Fibroblast of villous mesenchyme (primary cell): ENCODE results near the gene ZEB1. TPM values are rescaled to one million over a fixed set of nuclear protein-coding genes. Genes with fewer than 3 reads are reported as not detected.
A peak's percentile ranks its signal among the peaks of the same experiment; 100 is the strongest.
"Not testable (repeated sequence)": the region's sequence is repeated elsewhere in the genome, so short reads cannot be mapped to it uniquely, and the experiment has no call there.

ENCODE experiments used
- DNase-seq: peaks from one replicate; pipeline ENCODE4 v3.0.0-alpha.2; 2010; ENCODE audit warnings: low read depth
- H3K4me3 ChIP-seq: 2 replicates; pipeline ENCODE4 v1.5.1; 2011; ENCODE audit warnings: low read depth, mild to moderate bottlenecking, low read length
- total RNA-seq: library from RNA; depleted of rRNA; stranded (reverse); fragments of >200 nt; gene quantifications from 2 replicates; pipeline ENCODE4 v1.2.3, GENCODE V29; 2012
- TF ChIP-seq, protein P1 (sequence below): IDR thresholded peaks from 2 replicates; pipeline ENCODE4 v1.5.1; 2012; ENCODE audit warnings: low read depth, mild to moderate bottlenecking, low read length; ENCODE audit not compliant: insufficient read depth

Gene ZEB1
- total RNA-seq, 1 donor: 89.8 TPM

DNA sequence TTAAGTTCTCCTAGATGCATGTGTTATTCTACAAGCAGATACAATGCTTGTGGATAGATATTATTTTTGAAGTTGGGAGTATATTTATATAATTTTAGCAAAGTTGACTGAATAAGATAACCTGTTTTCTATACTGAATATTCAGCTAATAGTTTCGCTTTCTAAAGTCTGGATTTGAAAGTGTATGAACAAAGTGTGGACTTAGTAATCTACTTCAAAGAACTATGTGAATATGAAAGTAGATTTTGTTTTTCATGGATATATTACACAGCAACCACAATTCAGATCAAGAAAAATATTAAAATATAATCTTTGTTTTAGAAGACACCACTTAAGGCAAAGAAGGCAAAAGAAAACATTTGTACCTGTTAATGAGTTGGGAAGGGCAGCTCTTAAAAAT lies 78.8 kb downstream of the ZEB1 start:
- H3K4me3 ChIP-seq: no peak overlapping the region
- DNase-seq: no peak
- TF ChIP-seq, protein P1, sequence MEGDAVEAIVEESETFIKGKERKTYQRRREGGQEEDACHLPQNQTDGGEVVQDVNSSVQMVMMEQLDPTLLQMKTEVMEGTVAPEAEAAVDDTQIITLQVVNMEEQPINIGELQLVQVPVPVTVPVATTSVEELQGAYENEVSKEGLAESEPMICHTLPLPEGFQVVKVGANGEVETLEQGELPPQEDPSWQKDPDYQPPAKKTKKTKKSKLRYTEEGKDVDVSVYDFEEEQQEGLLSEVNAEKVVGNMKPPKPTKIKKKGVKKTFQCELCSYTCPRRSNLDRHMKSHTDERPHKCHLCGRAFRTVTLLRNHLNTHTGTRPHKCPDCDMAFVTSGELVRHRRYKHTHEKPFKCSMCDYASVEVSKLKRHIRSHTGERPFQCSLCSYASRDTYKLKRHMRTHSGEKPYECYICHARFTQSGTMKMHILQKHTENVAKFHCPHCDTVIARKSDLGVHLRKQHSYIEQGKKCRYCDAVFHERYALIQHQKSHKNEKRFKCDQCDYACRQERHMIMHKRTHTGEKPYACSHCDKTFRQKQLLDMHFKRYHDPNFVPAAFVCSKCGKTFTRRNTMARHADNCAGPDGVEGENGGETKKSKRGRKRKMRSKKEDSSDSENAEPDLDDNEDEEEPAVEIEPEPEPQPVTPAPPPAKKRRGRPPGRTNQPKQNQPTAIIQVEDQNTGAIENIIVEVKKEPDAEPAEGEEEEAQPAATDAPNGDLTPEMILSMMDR: no peak

DNA sequence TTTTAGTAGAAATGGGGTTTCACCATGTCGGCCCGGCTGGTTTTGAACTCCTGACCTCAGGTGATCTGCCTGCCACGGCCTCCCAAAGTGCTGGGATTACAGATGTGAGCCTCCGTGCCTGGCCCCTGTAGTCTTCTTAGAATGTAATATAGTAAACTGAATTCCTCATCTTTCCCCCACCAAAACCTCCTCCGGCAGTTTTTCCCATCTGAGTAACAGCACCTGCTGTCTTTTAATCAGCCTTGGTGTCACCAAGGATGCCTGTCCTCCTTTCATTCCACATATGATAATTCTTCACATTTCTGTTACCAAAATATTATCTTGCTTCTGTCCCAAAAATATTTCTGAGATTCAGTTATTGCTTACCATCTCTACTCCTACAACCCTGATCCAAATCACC lies 80.2 kb downstream of the ZEB1 start:
- no peak overlapping the region for H3K4me3 ChIP-seq
- TF ChIP-seq, protein P1: no peak
- DNase-seq: no peak

GRCh38 chr10:31399631-31400030 lies 80.6 kb downstream of the ZEB1 start:
- no peak overlapping the region for H3K4me3 ChIP-seq
- TF ChIP-seq, protein P1: no peak
- DNase-seq: no peak

DNA sequence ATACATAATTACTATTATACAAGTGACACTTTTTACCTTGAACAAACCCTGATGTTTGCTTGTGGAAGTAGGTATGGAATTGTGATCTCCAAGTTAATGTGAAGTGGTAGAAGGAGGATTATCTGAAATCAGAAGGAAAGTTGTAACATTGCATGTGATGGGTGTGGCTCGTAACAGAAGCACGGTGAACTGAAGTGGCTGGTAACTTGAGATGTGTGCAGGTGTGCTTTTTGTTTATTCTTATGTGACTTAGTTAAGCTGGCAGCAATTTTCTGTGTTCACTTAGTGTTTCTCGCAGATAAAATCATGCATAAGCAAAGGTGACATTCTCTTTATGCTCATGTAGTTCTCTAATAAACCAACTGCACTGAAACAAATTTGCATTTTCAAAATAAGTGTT lies 82.3 kb downstream of the ZEB1 start:
- no peak for DNase-seq
- H3K4me3 ChIP-seq: no peak overlapping the region
- TF ChIP-seq, protein P1: no peak

- peak; percentile 43 for DNase-seq
Observed at GRCh38 chr10:31404640-31405039, 85.6 kb downstream of the ZEB1 start.

DNA sequence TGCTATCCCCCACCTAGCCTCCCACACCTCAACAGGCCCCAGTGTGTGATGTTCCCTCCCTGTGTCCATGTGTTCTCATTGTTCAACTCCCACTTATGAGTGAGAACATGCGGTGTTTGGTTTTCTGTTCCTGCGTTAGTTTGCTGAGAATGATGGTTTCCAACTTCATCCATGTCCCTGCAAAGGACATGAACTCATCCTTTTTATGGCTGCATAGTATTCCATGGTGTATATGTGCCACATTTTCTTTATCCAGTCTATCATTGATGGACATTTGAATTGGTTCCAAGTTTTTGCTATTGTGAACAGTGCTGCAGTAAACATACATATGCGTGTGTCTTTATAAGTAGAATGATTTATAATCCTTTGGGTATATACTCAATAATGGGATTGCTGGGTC lies 86.8 kb downstream of the ZEB1 start:
- DNase-seq, H3K4me3 ChIP-seq: not testable (repeated sequence)

More at GRCh38 chr10:31404640-31405039, 85.6 kb downstream of the ZEB1 start:
- TF ChIP-seq, protein P1: no peak
- no peak overlapping the region for H3K4me3 ChIP-seq

DNA sequence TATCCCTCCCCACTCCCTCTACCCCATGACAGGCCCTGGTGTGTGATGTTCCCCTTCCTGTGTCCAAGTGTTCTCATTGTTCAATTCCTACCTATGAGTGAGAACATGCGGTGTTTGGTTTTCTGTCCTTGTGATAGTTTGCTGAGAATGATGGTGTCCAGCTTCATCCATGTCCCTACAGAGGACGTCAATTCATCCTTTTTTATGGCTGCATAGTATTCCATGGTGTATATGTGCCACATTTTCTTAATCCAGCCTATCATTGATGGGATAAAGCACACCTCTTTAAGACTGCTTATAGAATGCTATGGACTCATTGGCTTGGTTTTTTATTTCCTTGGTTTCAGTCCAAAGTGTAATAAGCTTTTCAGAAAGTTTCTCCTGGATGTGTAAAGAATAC lies 93.4 kb downstream of the ZEB1 start:
- DNase-seq: not testable (repeated sequence)

DNA sequence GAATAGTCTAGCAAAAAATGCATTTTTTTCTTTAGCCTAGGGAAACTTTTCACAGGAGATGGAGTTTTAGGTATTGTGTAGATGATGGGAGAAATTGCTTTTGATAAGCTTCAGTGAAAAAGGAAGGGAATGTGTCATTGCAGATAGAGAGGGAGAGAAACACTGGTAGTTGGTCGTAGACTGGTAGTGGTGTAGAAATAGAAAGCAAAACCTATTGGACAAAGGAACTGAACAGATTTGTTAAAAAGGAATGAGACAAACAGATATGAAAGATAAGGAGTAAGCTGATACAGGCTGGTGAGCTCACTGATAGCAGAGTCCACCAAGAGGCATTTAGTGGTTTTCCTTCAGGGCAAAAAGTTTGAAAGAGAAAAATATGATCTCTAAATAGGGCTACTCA lies 94.3 kb downstream of the ZEB1 start:
- peak; percentile 47 for DNase-seq
- TF ChIP-seq, protein P1: no peak

More for the DNA sequence above, 93.4 kb downstream of the ZEB1 start:
- not testable (repeated sequence) for H3K4me3 ChIP-seq

More for the DNA sequence above, 94.3 kb downstream of the ZEB1 start:
- H3K4me3 ChIP-seq: peak overlapping the region; percentile 26
